Measurements from ENCODE around the gene GABARAP. TPM values are rescaled to one million over a fixed set of nuclear protein-coding genes. Genes with fewer than 3 reads are reported as not detected.

GABARAP gene
- total and polyA plus RNA-seq, 2 of the 13 experiments (the other 11 are each of a cell fraction or from before 2014, with no cell fraction given): 161 to 310 TPM

GRCh38 chr17:7242717-7243452 lies 636 bp upstream of the GABARAP start (continued):
- TF ChIP-seq HOXA7 (CRISPR knock-in tag; IDR thresholded peaks at IDR 0.05): no peak
- no peak for TF ChIP-seq GLI4 (CRISPR knock-in tag; IDR thresholded peaks at IDR 0.05; ENCODE audit: borderline replicate concordance)
- TF ChIP-seq ZNF12 (CRISPR knock-in tag; IDR thresholded peaks at IDR 0.05): no peak
- no peak; the same call in 1 of the 2 replicates for TF ChIP-seq ZNF615 (CRISPR knock-in tag; IDR thresholded peaks at IDR 0.05; ENCODE audit: borderline replicate concordance)
- peak; percentile 74 for TF ChIP-seq RXRB (CRISPR knock-in tag; IDR thresholded peaks at IDR 0.05; ENCODE audit: borderline replicate concordance)
- TF ChIP-seq SOX13 (IDR thresholded peaks at IDR 0.05): no peak; the same call in 1 of the 2 replicates
- peak in 1 of 2 experiments; percentile 69; a peak in 2 of 4 replicates for TF ChIP-seq SOX13 (CRISPR knock-in tag; conservative IDR thresholded peaks at IDR 0.05 in 1 of 2, IDR thresholded peaks at IDR 0.05 in 1 of 2)
- peak; percentile 33; the same call in 1 of the 2 replicates for TF ChIP-seq SMAD1 (CRISPR knock-in tag; IDR thresholded peaks at IDR 0.05; ENCODE audit: borderline replicate concordance, low read depth)
- TF ChIP-seq MBD4 (IDR thresholded peaks at IDR 0.05; ENCODE audit: borderline replicate concordance, low read length): 0 out of 2 replicates have a peak, but pooled peaks have one; percentile 83
- TF ChIP-seq ZNF496 (CRISPR knock-in tag; IDR thresholded peaks at IDR 0.05; ENCODE audit: insufficient replicate concordance): no peak
- no peak for TF ChIP-seq NCOA5 (CRISPR knock-in tag; IDR thresholded peaks at IDR 0.05)
- no peak; the same call in 1 of the 2 replicates for TF ChIP-seq ZSCAN30 (CRISPR knock-in tag; IDR thresholded peaks at IDR 0.05)
- TF ChIP-seq RXRA (CRISPR knock-in tag; IDR thresholded peaks at IDR 0.05): peak; percentile 76
- TF ChIP-seq XRCC5 (optimal IDR thresholded peaks at IDR 0.05; ENCODE audit: low read length): peak; percentile 83
- TF ChIP-seq ZNF281 (CRISPR knock-in tag; IDR thresholded peaks at IDR 0.05; ENCODE audit: borderline replicate concordance): peak; percentile 63; the same call in 1 of the 2 replicates
- TF ChIP-seq, protein P1, sequence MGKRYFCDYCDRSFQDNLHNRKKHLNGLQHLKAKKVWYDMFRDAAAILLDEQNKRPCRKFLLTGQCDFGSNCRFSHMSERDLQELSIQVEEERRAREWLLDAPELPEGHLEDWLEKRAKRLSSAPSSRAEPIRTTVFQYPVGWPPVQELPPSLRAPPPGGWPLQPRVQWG (CRISPR knock-in tag; IDR thresholded peaks at IDR 0.05; ENCODE audit: borderline replicate concordance, low read depth): no peak
- no peak for TF ChIP-seq PLRG1 (conservative IDR thresholded peaks at IDR 0.05)
- TF ChIP-seq HNRNPLL (IDR thresholded peaks at IDR 0.05; ENCODE audit: low read depth, low read length, poor library complexity, severe bottlenecking): peak; percentile 98
- TF ChIP-seq RFX1 (IDR thresholded peaks at IDR 0.05): no peak
- no peak for TF ChIP-seq WIZ (CRISPR knock-in tag; IDR thresholded peaks at IDR 0.05)
- peak; percentile 51 for TF ChIP-seq RARA (CRISPR knock-in tag; IDR thresholded peaks at IDR 0.05)
- TF ChIP-seq GABPA (IDR thresholded peaks at IDR 0.05; ENCODE audit: low read depth, low read length): peak; percentile 23; the same call in 1 of the 2 replicates
- peak; percentile 73 for TF ChIP-seq GABPA (CRISPR knock-in tag; IDR thresholded peaks at IDR 0.05; ENCODE audit: low read depth)
- TF ChIP-seq, protein P2, sequence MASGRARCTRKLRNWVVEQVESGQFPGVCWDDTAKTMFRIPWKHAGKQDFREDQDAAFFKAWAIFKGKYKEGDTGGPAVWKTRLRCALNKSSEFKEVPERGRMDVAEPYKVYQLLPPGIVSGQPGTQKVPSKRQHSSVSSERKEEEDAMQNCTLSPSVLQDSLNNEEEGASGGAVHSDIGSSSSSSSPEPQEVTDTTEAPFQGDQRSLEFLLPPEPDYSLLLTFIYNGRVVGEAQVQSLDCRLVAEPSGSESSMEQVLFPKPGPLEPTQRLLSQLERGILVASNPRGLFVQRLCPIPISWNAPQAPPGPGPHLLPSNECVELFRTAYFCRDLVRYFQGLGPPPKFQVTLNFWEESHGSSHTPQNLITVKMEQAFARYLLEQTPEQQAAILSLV (CRISPR knock-in tag; IDR thresholded peaks at IDR 0.05; ENCODE audit: borderline replicate concordance): peak; percentile 83
- no peak for TF ChIP-seq PHB2 (IDR thresholded peaks at IDR 0.05; ENCODE audit: partially characterized antibody)
- TF ChIP-seq, protein P3, sequence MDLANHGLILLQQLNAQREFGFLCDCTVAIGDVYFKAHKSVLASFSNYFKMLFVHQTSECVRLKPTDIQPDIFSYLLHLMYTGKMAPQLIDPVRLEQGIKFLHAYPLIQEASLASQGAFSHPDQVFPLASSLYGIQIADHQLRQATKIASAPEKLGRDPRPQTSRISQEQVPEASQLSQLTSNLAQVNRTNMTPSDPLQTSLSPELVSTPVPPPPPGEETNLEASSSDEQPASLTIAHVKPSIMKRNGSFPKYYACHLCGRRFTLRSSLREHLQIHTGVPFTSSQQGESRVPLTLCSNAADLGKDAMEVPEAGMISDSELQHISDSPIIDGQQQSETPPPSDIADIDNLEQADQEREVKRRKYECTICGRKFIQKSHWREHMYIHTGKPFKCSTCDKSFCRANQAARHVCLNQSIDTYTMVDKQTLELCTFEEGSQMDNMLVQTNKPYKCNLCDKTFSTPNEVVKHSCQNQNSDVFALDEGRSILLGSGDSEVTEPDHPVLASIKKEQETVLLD (CRISPR knock-in tag; IDR thresholded peaks at IDR 0.05; ENCODE audit: low read depth): peak; percentile 70; the same call in 1 of the 2 replicates
